ENCODE measurements around the gene TIMP2. TPM values are rescaled to one million over a fixed set of nuclear protein-coding genes. Genes with fewer than 3 reads are reported as not detected.
"Not testable (repeated sequence)": the region's sequence is repeated elsewhere in the genome, so short reads cannot be mapped to it uniquely, and the experiment has no call there.

The TIMP2 gene
- total RNA-seq, 4 donors from 2014 or later, result 119 to 399 (median 127) TPM

GRCh38 chr17:78892062-78892456 is 33.1 kb downstream of the TIMP2 start:
- no peaks in the 10 kb centered on the region for H3K9me3 ChIP-seq
- no peak overlapping the region for H3K4me3 ChIP-seq
- H3K4me1 ChIP-seq, result peaks cover 0 to 20% of the 10 kb centered on the region in 2 donors
- no peak for TF ChIP-seq POLR2A (IDR thresholded peaks at IDR 0.05)
- no peaks in the 10 kb centered on the region for H3K27me3 ChIP-seq
- intact Hi-C loops (cut with DNase I; ENCODE audit: low total_unique reads), result no loop called here
- no peak overlapping the region for H3K27ac ChIP-seq
- no peak for DNase-seq
- no peaks in the 10 kb centered on the region for H3K36me3 ChIP-seq

- Histone ChIP-seq H3K27ac (peak overlapping the region; percentile 8 to 29), H3K4me3 (no peak overlapping the region), H3K36me3 (no peaks in the 10 kb centered on the region), H3K4me1 (peaks cover 0 to 14% of the 10 kb centered on the region in 2 donors), H3K9me3 (no peaks in the 10 kb centered on the region), H3K27me3 (no peaks in the 10 kb centered on the region)
- no peak for DNase-seq
- TF ChIP-seq POLR2A (IDR thresholded peaks at IDR 0.05), result no peak
- no peak for TF ChIP-seq CTCF (IDR thresholded peaks at IDR 0.05)
- intact Hi-C loops (cut with DNase I; ENCODE audit: low total_unique reads), result no loop called here
Observed at GRCh38 chr17:78891406-78892061, 33.7 kb downstream of the TIMP2 start.

GRCh38 chr17:78890498-78890897 is 34.7 kb downstream of the TIMP2 start:
- H3K27ac ChIP-seq, result peak overlapping the region in 1 of 2 donors; percentile 29
- H3K4me3 ChIP-seq, result no peak overlapping the region
- H3K27me3 ChIP-seq, result no peaks in the 10 kb centered on the region
- intact Hi-C loops (cut with DNase I; ENCODE audit: low total_unique reads), result no loop called here
- no peaks in the 10 kb centered on the region for H3K36me3 ChIP-seq
- no peak for TF ChIP-seq POLR2A (IDR thresholded peaks at IDR 0.05)
- TF ChIP-seq CTCF (IDR thresholded peaks at IDR 0.05), result no peak
- H3K9me3 ChIP-seq, result no peaks in the 10 kb centered on the region
- DNase-seq, result no peak
- H3K4me1 ChIP-seq, result peaks cover 8 to 12% of the 10 kb centered on the region in 2 donors

GRCh38 chr17:78890096-78890495 is 35.1 kb downstream of the TIMP2 start:
- H3K27me3 ChIP-seq; DNase-seq; H3K36me3 ChIP-seq; intact Hi-C loops (cut with DNase I; ENCODE audit: low total_unique reads); H3K9me3 ChIP-seq; H3K4me3 ChIP-seq: not testable (repeated sequence)
- peak overlapping the region in 1 of 2 donors; percentile 18 for H3K27ac ChIP-seq
- H3K4me1 ChIP-seq, result peaks cover 8 to 11% of the 10 kb centered on the region in 2 donors

GRCh38 chr17:78889531-78889930 is 35.7 kb downstream of the TIMP2 start:
- Histone ChIP-seq H3K4me1 (peaks cover 12 to 17% of the 10 kb centered on the region in 2 donors), H3K27ac (peak overlapping the region in 1 of 2 donors; percentile 18), H3K36me3 (no peaks in the 10 kb centered on the region), H3K4me3 (no peak overlapping the region), H3K9me3 (no peaks in the 10 kb centered on the region), H3K27me3 (no peaks in the 10 kb centered on the region)
- no peak for DNase-seq
- intact Hi-C loops (cut with DNase I; ENCODE audit: low total_unique reads), result no loop called here
- TF ChIP-seq POLR2A (IDR thresholded peaks at IDR 0.05) (no peak), CTCF (IDR thresholded peaks at IDR 0.05) (no peak)

GRCh38 chr17:78888941-78889518 is 36.2 kb downstream of the TIMP2 start:
- DNase-seq, result no peak
- Histone ChIP-seq H3K4me1 (peaks cover 13 to 19% of the 10 kb centered on the region in 2 donors), H3K36me3 (no peaks in the 10 kb centered on the region), H3K4me3 (no peak overlapping the region), H3K9me3 (no peaks in the 10 kb centered on the region), H3K27ac (peak overlapping the region in 1 of 2 donors; percentile 18), H3K27me3 (no peaks in the 10 kb centered on the region)
- TF ChIP-seq CTCF (IDR thresholded peaks at IDR 0.05), result no peak
- TF ChIP-seq POLR2A (IDR thresholded peaks at IDR 0.05), result no peak
- intact Hi-C loops (cut with DNase I; ENCODE audit: low total_unique reads), result no loop called here

Data from uterus (tissue), 4 donors.